Measurements from ENCODE around the gene PMPCA.

DNA sequence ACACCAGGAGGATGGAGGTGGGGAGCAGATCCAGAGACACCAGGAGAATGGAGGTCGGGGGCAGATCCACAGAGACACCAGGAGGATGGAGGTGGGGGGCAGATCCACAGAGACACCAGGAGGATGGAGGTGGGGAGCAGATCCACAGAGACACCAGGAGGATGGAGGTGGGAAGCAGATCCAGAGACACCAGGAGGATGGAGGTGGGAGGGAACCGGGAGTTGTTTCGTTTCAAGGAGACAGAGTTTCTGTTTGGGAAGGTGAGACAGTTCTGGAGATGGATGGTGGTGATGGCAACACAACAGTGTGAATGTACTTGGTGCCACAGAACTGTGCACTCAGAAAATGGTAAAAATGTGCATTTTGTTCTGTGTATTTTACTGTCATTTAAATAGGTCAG is 38.2 kb downstream of the PMPCA start:
- TF ChIP-seq, protein P1, sequence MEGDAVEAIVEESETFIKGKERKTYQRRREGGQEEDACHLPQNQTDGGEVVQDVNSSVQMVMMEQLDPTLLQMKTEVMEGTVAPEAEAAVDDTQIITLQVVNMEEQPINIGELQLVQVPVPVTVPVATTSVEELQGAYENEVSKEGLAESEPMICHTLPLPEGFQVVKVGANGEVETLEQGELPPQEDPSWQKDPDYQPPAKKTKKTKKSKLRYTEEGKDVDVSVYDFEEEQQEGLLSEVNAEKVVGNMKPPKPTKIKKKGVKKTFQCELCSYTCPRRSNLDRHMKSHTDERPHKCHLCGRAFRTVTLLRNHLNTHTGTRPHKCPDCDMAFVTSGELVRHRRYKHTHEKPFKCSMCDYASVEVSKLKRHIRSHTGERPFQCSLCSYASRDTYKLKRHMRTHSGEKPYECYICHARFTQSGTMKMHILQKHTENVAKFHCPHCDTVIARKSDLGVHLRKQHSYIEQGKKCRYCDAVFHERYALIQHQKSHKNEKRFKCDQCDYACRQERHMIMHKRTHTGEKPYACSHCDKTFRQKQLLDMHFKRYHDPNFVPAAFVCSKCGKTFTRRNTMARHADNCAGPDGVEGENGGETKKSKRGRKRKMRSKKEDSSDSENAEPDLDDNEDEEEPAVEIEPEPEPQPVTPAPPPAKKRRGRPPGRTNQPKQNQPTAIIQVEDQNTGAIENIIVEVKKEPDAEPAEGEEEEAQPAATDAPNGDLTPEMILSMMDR (IDR thresholded peaks at IDR 0.05), result no peak
- no peak for TF ChIP-seq POLR2A (IDR thresholded peaks at IDR 0.05)
